Cardiac muscle cell (in vitro differentiated cells and primary cell): ENCODE data around the gene RASA3. TPM values are rescaled to one million over a fixed set of nuclear protein-coding genes. Genes with fewer than 3 reads are reported as not detected.
A peak's percentile ranks its signal among the peaks of the same experiment; 100 is the strongest.

Experiments used
- DNase-seq, 2 donors: peaks; one replicate each; pipeline versions ENCODE4 v3.0.0 to v3.0.0-alpha.2; 2010 to 2017; ENCODE audit warnings: low read depth in 1 of 2, low spot score in 1 of 2
- H3K27ac ChIP-seq: fragments of 200-600 bp; sonication (generic); 2 replicates; pipeline ENCODE4 v1.5.1; 2016
- H3K27me3 ChIP-seq: fragments of 200-600 bp; sonication (generic); 2 replicates; pipeline ENCODE4 v1.6.0; 2016; ENCODE audit warnings: control low read depth
- H3K36me3 ChIP-seq: fragments of 200-600 bp; sonication (generic); 2 replicates; pipeline ENCODE4 v1.5.1; 2016; ENCODE audit warnings: control low read depth
- H3K4me1 ChIP-seq: fragments of 200-600 bp; sonication (generic); 2 replicates; pipeline ENCODE4 v1.8.1; 2017; ENCODE audit warnings: low read depth, mild to moderate bottlenecking, mixed run types
- H3K4me3 ChIP-seq: fragments of 200-600 bp; sonication (generic); 2 replicates; pipeline ENCODE4 v1.5.1; 2016; ENCODE audit warnings: mild to moderate bottlenecking
- H3K9me3 ChIP-seq: fragments of 200-600 bp; sonication (generic); 2 replicates; pipeline ENCODE4 v1.5.1; 2017; ENCODE audit warnings: low read depth, mild to moderate bottlenecking, control low read depth
- polyA plus RNA-seq: library from polyadenylated mRNA; unstranded; fragments of >200 nt; fragmentation: Nextera tagmentation; extraction: Ambion mirVana; gene quantifications from 2 replicates; pipeline ENCODE4 v1.2.1, GENCODE V29; 2016
- total RNA-seq: library from RNA; depleted of rRNA; stranded (reverse); fragments of >200 nt; gene quantifications from 2 replicates; pipeline ENCODE4 v1.2.3, GENCODE V29; 2016
- TF ChIP-seq, protein P1 (sequence below): IDR thresholded peaks from 2 replicates; pipeline ENCODE4 v1.5.1; 2012; ENCODE audit warnings: low read depth, mild to moderate bottlenecking, low read length

Gene RASA3
- total and polyA plus RNA-seq, 2 experiments from 2014 or later, result 14.0 to 26.0 TPM

DNA sequence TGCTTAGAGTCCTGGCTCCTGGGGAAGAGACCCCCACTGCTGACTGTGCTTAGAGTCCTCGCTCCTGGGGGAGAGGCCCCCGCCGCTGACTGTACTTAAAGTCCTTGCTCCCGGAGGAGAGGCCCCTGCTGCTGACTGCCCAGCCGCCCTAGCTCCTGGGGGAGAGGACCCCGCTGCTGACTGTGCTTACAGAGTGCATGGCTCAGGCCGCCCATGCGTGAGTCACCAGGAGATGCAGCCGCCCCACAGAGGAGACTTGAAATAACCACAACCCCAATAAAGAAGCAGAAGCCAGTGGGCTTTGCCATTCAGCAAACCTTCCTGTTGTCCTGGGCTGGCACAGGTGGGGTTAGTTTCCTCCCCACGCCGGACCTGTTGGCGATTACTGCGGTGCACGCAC lies 79.4 kb downstream of the RASA3 start:
- Histone ChIP-seq H3K27me3 (no peaks in the 10 kb centered on the region), H3K27ac (no peak overlapping the region), H3K4me1 (no peaks in the 10 kb centered on the region), H3K9me3 (no peaks in the 10 kb centered on the region), H3K36me3 (no peaks in the 10 kb centered on the region), H3K4me3 (no peak overlapping the region)
- TF ChIP-seq, protein P1, sequence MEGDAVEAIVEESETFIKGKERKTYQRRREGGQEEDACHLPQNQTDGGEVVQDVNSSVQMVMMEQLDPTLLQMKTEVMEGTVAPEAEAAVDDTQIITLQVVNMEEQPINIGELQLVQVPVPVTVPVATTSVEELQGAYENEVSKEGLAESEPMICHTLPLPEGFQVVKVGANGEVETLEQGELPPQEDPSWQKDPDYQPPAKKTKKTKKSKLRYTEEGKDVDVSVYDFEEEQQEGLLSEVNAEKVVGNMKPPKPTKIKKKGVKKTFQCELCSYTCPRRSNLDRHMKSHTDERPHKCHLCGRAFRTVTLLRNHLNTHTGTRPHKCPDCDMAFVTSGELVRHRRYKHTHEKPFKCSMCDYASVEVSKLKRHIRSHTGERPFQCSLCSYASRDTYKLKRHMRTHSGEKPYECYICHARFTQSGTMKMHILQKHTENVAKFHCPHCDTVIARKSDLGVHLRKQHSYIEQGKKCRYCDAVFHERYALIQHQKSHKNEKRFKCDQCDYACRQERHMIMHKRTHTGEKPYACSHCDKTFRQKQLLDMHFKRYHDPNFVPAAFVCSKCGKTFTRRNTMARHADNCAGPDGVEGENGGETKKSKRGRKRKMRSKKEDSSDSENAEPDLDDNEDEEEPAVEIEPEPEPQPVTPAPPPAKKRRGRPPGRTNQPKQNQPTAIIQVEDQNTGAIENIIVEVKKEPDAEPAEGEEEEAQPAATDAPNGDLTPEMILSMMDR, result no peak
- DNase-seq, result peak in 1 of 2 donors; percentile 52

DNA sequence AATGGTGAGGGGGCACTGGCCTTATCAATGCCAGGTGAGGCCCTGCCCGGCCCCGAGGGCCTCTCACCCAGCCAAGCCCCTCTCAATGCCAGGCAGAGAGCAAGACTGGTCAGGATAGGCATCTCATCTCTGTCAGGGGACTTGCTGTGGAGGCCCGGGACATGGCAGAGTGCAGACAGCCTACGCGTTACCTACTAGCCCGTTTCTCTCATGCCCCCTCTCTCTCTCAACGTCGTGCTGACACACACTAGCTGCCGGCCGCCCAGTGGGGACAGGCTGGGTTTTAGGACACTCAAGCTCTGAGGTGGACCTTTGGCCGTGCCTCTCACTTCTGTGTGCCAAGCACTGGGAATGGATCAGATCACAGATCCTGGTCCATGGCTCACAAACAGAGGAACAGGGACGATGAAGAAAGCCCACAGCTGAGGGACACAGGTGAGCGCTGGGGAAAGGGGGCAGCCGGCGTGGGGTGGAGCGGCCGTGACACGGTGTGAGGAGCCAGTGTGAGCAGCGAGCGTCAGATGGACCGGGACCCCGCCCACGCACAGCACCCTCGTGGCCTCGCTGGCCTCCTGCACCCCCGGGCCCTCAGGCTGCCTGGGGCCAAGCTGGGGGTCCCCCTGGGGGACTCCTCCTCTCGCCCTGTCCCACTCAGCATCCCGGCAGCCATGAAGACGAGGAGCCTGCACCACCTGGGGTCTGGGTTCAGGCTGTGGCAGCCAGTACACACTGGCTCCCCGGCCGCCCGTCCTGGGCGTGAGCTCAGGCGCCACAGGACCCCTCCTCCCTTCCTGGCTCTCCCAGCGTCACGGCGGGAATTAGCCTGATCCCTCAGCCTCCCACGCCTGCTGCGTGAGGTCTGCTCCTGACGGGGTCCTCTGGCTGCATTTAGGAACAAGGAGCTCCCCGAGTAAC lies 81.6 kb downstream of the RASA3 start:
- DNase-seq, result no peak
- H3K9me3 ChIP-seq, result no peaks in the 10 kb centered on the region
- no peak overlapping the region for H3K4me3 ChIP-seq
- TF ChIP-seq, protein P1, result no peak
- H3K36me3 ChIP-seq, result no peaks in the 10 kb centered on the region
- H3K4me1 ChIP-seq, result no peaks in the 10 kb centered on the region
- H3K27me3 ChIP-seq, result no peaks in the 10 kb centered on the region
- no peak overlapping the region for H3K27ac ChIP-seq

DNA sequence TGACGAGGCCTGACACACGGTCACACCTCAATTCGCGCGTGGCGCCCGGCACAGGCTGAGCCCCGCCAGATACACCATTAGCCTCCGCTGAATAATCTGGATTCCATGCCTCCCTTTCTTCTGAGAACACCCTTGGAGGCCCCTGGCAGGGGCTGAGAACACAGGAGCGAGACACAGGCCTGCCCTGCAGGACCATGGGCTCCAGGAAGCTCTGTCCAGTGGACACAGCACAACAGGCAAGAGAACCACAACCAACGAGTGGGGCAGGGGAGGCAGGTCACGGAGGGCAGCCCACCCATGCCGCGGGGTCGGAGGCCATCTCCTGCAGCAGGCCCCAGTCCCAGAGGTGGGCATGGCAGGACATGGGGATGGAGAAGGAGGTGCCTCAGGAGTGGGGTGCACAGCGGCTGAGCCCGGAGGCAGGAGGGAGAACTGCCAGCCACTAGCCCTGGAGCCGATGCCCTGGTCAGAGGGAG lies 82.8 kb downstream of the RASA3 start:
- Histone ChIP-seq H3K9me3 (no peaks in the 10 kb centered on the region), H3K27me3 (no peaks in the 10 kb centered on the region), H3K4me1 (no peaks in the 10 kb centered on the region), H3K27ac (no peak overlapping the region), H3K36me3 (no peaks in the 10 kb centered on the region), H3K4me3 (no peak overlapping the region)
- no peak for DNase-seq
- TF ChIP-seq, protein P1, result no peak

DNA sequence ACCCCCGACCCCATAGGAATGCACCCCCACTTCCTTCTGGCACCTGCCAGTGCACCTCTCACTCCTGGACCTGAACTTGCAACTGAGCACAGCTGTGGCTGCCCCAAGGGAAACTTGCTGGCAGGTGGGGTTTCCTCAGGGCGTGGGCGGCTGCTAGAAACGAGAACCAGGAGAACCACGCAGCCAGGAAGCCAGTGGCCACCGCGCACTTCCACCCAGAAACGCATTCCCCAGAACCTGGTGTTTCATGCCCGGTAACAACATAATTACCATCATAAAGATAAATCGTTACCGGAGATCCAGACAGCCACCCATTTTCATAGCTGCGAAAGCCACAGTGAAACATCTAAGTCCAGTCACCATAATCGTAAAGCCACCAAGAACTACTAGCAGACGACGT lies 83.4 kb downstream of the RASA3 start:
- no peak overlapping the region for H3K4me3 ChIP-seq
- no peaks in the 10 kb centered on the region for H3K4me1 ChIP-seq
- H3K9me3 ChIP-seq, result no peaks in the 10 kb centered on the region
- H3K27me3 ChIP-seq, result no peaks in the 10 kb centered on the region
- TF ChIP-seq, protein P1, result no peak
- no peaks in the 10 kb centered on the region for H3K36me3 ChIP-seq
- no peak overlapping the region for H3K27ac ChIP-seq
- no peak for DNase-seq

DNA sequence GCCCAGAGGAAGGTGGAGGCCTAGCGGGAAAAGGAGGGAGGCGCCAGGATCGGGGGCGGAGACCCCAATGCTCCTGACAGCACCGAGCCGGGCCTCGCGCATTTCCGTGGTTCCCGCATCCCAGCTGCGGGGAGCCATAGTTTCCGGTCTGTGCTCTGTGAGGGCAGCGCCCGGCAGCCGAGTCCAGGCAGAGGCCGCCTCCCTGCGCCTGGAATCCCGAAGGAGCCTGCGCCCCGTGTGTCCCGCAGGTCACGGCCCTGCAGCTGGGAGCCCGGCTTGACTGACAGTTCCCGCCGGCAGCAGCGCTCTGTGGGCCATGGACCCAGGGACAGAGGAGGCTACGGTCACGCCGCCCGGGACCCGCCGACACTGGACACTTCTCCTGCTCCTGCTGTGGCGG lies 84.0 kb downstream of the RASA3 start:
- Histone ChIP-seq H3K36me3 (no peaks in the 10 kb centered on the region), H3K27ac (no peak overlapping the region), H3K4me1 (no peaks in the 10 kb centered on the region), H3K27me3 (no peaks in the 10 kb centered on the region), H3K4me3 (no peak overlapping the region), H3K9me3 (no peaks in the 10 kb centered on the region)
- TF ChIP-seq, protein P1, result no peak
- DNase-seq, result no peak
